K562 (cell line): ENCODE results near the gene ACTN1. TPM values are rescaled to one million over a fixed set of nuclear protein-coding genes. Genes with fewer than 3 reads are reported as not detected.

Experiments used
- ATAC-seq: fragments of 200-7000 bp; cut with Tn5 transposase; 3 replicates; pipeline ENCODE4 v1.9.1; 2020; ENCODE audit warnings: moderate library complexity
- BruUV-seq: library from RNA; stranded (reverse); fragments of 400-500 nt; replicated peaks from 2 replicates; lab custom pipeline; 2021; lab: Mats Ljungman, UMichigan
- CTCF ChIA-PET: fragments of 300-600 bp; formaldehyde crosslinking; extraction: SDS; loops from one replicate; lab custom pipeline; 2021; ENCODE audit warnings: low intra/inter-chr PET ratio; lab: Yijun Ruan, JAX
- POLR2A ChIA-PET: fragments of 300-600, 350-650 bp; sonication (Branson Sonifier 250); formaldehyde crosslinking; extraction: SDS; loops from one replicate; lab custom pipeline; 2021; ENCODE audit warnings: antibody characterized with exemption, inconsistent platforms; lab: Yijun Ruan, JAX
- DNase-seq, 4 experiments: peaks; one replicate each; pipeline versions ENCODE4 v3.0.0 to v3.0.0-alpha.2; 2011 to 2018; ENCODE audit warnings: low spot score in 3 of 4, mixed read lengths in 3 of 4; ENCODE audit errors: extremely low read depth in 1 of 4
- FAIRE-seq: peaks from 2 replicates; lab custom pipeline; 2011; peaks lifted over from hg19 to GRCh38; lab: Jason Lieb, UNC
- H2AFZ ChIP-seq: 2 replicates; pipeline ENCODE4 v1.6.0; 2011; ENCODE audit warnings: low read depth, low read length, control low read depth, inconsistent platforms
- H3K27ac ChIP-seq: fragments of 200-600 bp; 3 replicates; pipeline ENCODE4 v1.8.0; 2011; ENCODE audit warnings: low read depth, mild to moderate bottlenecking, control low read depth, inconsistent platforms, low read length, moderate library complexity, mixed read lengths; ENCODE audit errors: extremely low read depth
- H3K27me3 ChIP-seq, 2 experiments: fragments of 300-600 bp in 1 of 2; 2 replicates in 1 of 2; 3 replicates in 1 of 2; pipeline versions ENCODE4 v1.6.0 to v1.8.0; 2011; ENCODE audit warnings: inconsistent platforms in 2 of 2, low read length in 2 of 2, mild to moderate bottlenecking in 1 of 2, mixed read lengths in 1 of 2, moderate library complexity in 1 of 2; ENCODE audit not compliant: control insufficient read depth in 2 of 2, insufficient read depth in 2 of 2
- H3K36me3 ChIP-seq: fragments of 300-600 bp; 3 replicates; pipeline ENCODE4 v1.8.0; 2011; ENCODE audit warnings: mild to moderate bottlenecking, low read length, inconsistent platforms; ENCODE audit not compliant: control insufficient read depth, insufficient read depth
- H3K4me1 ChIP-seq, 2 experiments: fragments of 200-600 bp in 1 of 2; replicated peaks in 1 of 2; 2 replicates in 1 of 2; 3 replicates in 1 of 2; pipeline versions ENCODE4 v1.5.1 to v1.8.0; 2011; ENCODE audit warnings: inconsistent platforms in 2 of 2, low read length in 2 of 2, mild to moderate bottlenecking in 1 of 2, mixed read lengths in 1 of 2, moderate library complexity in 1 of 2; ENCODE audit not compliant: control insufficient read depth in 2 of 2, insufficient read depth in 2 of 2
- H3K4me2 ChIP-seq: 2 replicates; pipeline ENCODE4 v1.6.1; 2011; ENCODE audit warnings: low read length, control low read depth, inconsistent platforms, mixed read lengths; ENCODE audit not compliant: insufficient read depth
- H3K4me3 ChIP-seq: fragments of 200-600 bp; sonication (generic), shearing (Covaris generic); 2 replicates; pipeline ENCODE4 v1.5.1; 2016; ENCODE audit warnings: control low read depth, inconsistent platforms
- H3K79me2 ChIP-seq: fragments of 200-600 bp; 3 replicates; pipeline ENCODE4 v1.8.0; 2011; ENCODE audit warnings: low read length, inconsistent platforms; ENCODE audit not compliant: control insufficient read depth, insufficient read depth
- H3K9ac ChIP-seq, 2 experiments: 2 replicates each; pipeline versions ENCODE4 v1.6.0 to v1.6.1; 2011; ENCODE audit warnings: low read depth in 2 of 2, low read length in 2 of 2, control low read depth in 1 of 2, inconsistent platforms in 1 of 2, mild to moderate bottlenecking in 1 of 2, mixed read lengths in 1 of 2; ENCODE audit not compliant: insufficient read depth in 1 of 2
- H3K9me1 ChIP-seq: one replicate; pipeline ENCODE4 v1.6.0; 2011; ENCODE audit warnings: inconsistent platforms, mild to moderate bottlenecking, low read length, moderate library complexity; ENCODE audit not compliant: control insufficient read depth, insufficient read depth
- H3K9me3 ChIP-seq: replicated peaks from 2 replicates; pipeline ENCODE4 v1.5.1; 2011; ENCODE audit warnings: low read depth, low read length, inconsistent platforms; ENCODE audit not compliant: control insufficient read depth, insufficient read depth
- H4K20me1 ChIP-seq: replicated peaks from 2 replicates; pipeline ENCODE4 v1.6.1; 2011; ENCODE audit warnings: low read length, inconsistent platforms, mixed read lengths; ENCODE audit not compliant: control insufficient read depth, insufficient read depth
- BDP1 ChIP-seq: IDR thresholded peaks from 3 replicates; pipeline ENCODE4 v1.6.1; 2011; ENCODE audit not compliant: insufficient read length, insufficient read depth
- POLR2H ChIP-seq: IDR thresholded peaks from 2 replicates; pipeline ENCODE4 v1.6.1; 2016; ENCODE audit warnings: missing genetic modification characterization, low read depth, mild to moderate bottlenecking, control low read depth, missing compliant biosample characterization, moderate library complexity
- PRPF4 ChIP-seq: fragments of 200-400 bp; formaldehyde crosslinking; IDR thresholded peaks from one replicate; pipeline ENCODE4 v1.6.1; 2017; ENCODE audit warnings: low read length, low read depth, mild to moderate bottlenecking; ENCODE audit not compliant: insufficient read depth, poor library complexity, severe bottlenecking
- RBBP5 ChIP-seq: fragments of 200-600 bp; sonication (generic); IDR thresholded peaks from 2 replicates; pipeline ENCODE4 v1.6.1; 2012; ENCODE audit warnings: borderline replicate concordance, mild to moderate bottlenecking, low read length, control low read depth, inconsistent platforms; ENCODE audit not compliant: insufficient read depth, poor library complexity, severe bottlenecking
- SRSF3 ChIP-seq: fragments of 200-400 bp; formaldehyde crosslinking; IDR thresholded peaks from 2 replicates; pipeline ENCODE4 v1.6.1; 2016; ENCODE audit warnings: mild to moderate bottlenecking, low read length, moderate library complexity; ENCODE audit not compliant: insufficient read depth
- ZNF184 ChIP-seq: sonication (generic); formaldehyde crosslinking; IDR thresholded peaks from 2 replicates; pipeline ENCODE4 v1.5.0; 2020; ENCODE audit warnings: missing genetic modification reagents
- ZNF444 ChIP-seq: fragments of 250-450 bp; sonication (Bioruptor Pico); IDR thresholded peaks from 2 replicates; pipeline ENCODE4 v1.4.0; 2020; ENCODE audit warnings: mild to moderate bottlenecking, moderate library complexity
- WGBS: fragments of 100-300 bp; shearing (Covaris generic); methylation state at CpG from one replicate; pipeline ENCODE4 v1.1.6; 2016; ENCODE audit warnings: low coverage, mixed read lengths; ENCODE audit not compliant: insufficient coverage; ENCODE audit errors: missing lambda C conversion rate; 5-methylcytosine and 5-hydroxymethylcytosine counted together
- in situ Hi-C: fragments of 300-500 bp; cut with MboI; formaldehyde crosslinking; loops from 4 replicates; pipeline ENCODE4 v1.15.0; 2018; ENCODE audit warnings: inconsistent platforms, mixed read lengths
- intact Hi-C: fragments of 100-400 bp; cut with micrococcal nuclease; formaldehyde crosslinking; loops from 2 replicates; pipeline ENCODE4 v1.14.2; 2022
- polyA plus RNA-seq, 8 experiments: library from polyadenylated mRNA; depleted of rRNA in 4 of 8; stranded (reverse) in 5 of 8; unstranded in 3 of 8; fragments of >200 nt; fragmentation: Nextera tagmentation in 2 of 8; fragmentation: Illumina TruSeq in 1 of 8; extraction: Ambion mirVana in 2 of 8; extraction: Trizol in 1 of 8; gene quantifications; 2 replicates each; pipeline versions ENCODE4 v1.2.1 to v1.2.3, GENCODE V29; 2011 to 2014; ENCODE audit warnings: inconsistent platforms in 1 of 8, missing spikeins in 1 of 8
- total RNA-seq, 7 experiments: library from RNA; depleted of rRNA in 6 of 7; stranded (reverse); fragments of >200 nt in 6 of 7; fragmentation: Illumina TruSeq in 2 of 7; extraction: Trizol in 2 of 7; gene quantifications; 2 replicates each; pipeline versions ENCODE4 v1.2.1 to v1.2.3, GENCODE V29; 2011 to 2021; ENCODE audit warnings: low replicate concordance in 1 of 7
- TF ChIP-seq, protein P1 (sequence below): fragments of 450-650 bp; IDR thresholded peaks from one replicate; pipeline ENCODE4 v1.6.1; 2018; ENCODE audit warnings: mild to moderate bottlenecking, moderate library complexity; ENCODE audit not compliant: partially characterized antibody
- TF ChIP-seq, protein P2 (sequence below), 2 experiments: IDR thresholded peaks; 2 replicates each; pipeline ENCODE4 v1.6.1; 2011; ENCODE audit warnings: borderline replicate concordance in 1 of 2, control low read depth in 1 of 2, low read depth in 1 of 2, low read length in 1 of 2, mild to moderate bottlenecking in 1 of 2, mixed read lengths in 1 of 2, moderate library complexity in 1 of 2; ENCODE audit not compliant: insufficient read depth in 1 of 2, insufficient read length in 1 of 2, poor library complexity in 1 of 2, severe bottlenecking in 1 of 2; ENCODE audit errors: extremely low read depth in 1 of 2
- TF ChIP-seq, protein P3 (sequence below): fragments of 250-450 bp; sonication (Bioruptor Pico); IDR thresholded peaks from 2 replicates; pipeline ENCODE4 v1.4.0; 2020; ENCODE audit warnings: mild to moderate bottlenecking

ACTN1 gene
- total and polyA plus RNA-seq, 9 of the 15 experiments (the other 6 are each of a cell fraction or from before 2014, with no cell fraction given): 2.2 to 67.7 (median 34.5) TPM

DNA sequence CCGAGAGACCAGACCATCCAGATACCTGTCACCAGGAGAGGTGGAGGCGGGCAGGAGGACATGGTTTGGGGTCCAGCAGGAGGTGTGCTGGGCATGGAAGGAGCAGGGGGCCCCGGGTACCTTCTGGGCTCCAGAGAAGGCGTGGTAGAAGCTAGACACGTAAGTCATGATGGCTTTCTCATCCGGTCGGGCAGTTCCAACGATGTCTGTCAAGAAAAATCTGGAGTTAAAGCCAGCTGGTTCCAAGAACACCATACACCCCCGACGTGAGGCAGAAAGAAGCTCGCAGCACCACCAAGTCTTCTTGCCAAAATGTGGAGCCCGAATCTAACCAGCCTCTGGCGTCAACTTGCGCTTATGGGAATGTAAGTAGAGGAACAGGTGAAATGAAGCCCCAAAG lies 76.7 kb downstream of the ACTN1 start:
- CTCF ChIA-PET: no interaction called here
- Histone ChIP-seq H3K4me3 (no peak overlapping the region), H3K9me3 (no peaks in the 10 kb centered on the region), H4K20me1 (no peaks in the 10 kb centered on the region), H3K4me2 (no peak overlapping the region), H3K4me1 (no peaks in the 10 kb centered on the region), H3K9ac (no peak overlapping the region), H3K27me3 (no peaks in the 10 kb centered on the region), H3K79me2 (no peaks in the 10 kb centered on the region), H2AFZ (no peak overlapping the region), H3K9me1 (no peaks in the 10 kb centered on the region), H3K27ac (no peak overlapping the region)
- 95% methylated on average over 11 of the region's 14 CpGs for WGBS
- intact Hi-C loops: no loop called here
- no TSS peak for BruUV-seq
- in situ Hi-C loops: no loop called here
- DNase-seq (no peak), FAIRE-seq (no peak), ATAC-seq (no peak)
- no peak for TF ChIP-seq SRSF3
- TF ChIP-seq, protein P1, sequence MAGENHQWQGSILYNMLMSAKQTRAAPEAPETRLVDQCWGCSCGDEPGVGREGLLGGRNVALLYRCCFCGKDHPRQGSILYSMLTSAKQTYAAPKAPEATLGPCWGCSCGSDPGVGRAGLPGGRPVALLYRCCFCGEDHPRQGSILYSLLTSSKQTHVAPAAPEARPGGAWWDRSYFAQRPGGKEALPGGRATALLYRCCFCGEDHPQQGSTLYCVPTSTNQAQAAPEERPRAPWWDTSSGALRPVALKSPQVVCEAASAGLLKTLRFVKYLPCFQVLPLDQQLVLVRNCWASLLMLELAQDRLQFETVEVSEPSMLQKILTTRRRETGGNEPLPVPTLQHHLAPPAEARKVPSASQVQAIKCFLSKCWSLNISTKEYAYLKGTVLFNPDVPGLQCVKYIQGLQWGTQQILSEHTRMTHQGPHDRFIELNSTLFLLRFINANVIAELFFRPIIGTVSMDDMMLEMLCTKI: no peak
- TF ChIP-seq BDP1: no peak
- TF ChIP-seq PRPF4: no peak
- TF ChIP-seq, protein P2, sequence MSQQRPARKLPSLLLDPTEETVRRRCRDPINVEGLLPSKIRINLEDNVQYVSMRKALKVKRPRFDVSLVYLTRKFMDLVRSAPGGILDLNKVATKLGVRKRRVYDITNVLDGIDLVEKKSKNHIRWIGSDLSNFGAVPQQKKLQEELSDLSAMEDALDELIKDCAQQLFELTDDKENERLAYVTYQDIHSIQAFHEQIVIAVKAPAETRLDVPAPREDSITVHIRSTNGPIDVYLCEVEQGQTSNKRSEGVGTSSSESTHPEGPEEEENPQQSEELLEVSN (IDR thresholded peaks at IDR 0.05; ENCODE audit: borderline replicate concordance in 1 of 2, extremely low read depth in 1 of 2, insufficient read depth in 1 of 2, insufficient read length in 1 of 2, low read depth in 1 of 2, low read length in 1 of 2, poor library complexity in 1 of 2, severe bottlenecking in 1 of 2): no peak
- no peak for TF ChIP-seq RBBP5
- no peak for TF ChIP-seq POLR2H (tag)
- TF ChIP-seq, protein P3, sequence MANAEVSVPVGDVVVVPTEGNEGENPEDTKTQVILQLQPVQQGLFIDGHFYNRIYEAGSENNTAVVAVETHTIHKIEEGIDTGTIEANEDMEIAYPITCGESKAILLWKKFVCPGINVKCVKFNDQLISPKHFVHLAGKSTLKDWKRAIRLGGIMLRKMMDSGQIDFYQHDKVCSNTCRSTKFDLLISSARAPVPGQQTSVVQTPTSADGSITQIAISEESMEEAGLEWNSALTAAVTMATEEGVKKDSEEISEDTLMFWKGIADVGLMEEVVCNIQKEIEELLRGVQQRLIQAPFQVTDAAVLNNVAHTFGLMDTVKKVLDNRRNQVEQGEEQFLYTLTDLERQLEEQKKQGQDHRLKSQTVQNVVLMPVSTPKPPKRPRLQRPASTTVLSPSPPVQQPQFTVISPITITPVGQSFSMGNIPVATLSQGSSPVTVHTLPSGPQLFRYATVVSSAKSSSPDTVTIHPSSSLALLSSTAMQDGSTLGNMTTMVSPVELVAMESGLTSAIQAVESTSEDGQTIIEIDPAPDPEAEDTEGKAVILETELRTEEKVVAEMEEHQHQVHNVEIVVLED (CRISPR knock-in tag): no peak
- TF ChIP-seq ZNF184 (CRISPR knock-in tag): no peak
- no peak for TF ChIP-seq ZNF444 (CRISPR knock-in tag)
- TF ChIP-seq, all 486 proteins: peak for 0
- H3K36me3 ChIP-seq: peaks cover 50% of the 10 kb centered on the region; the same call in 2 of the 3 replicates
- POLR2A ChIA-PET: no interaction called here
